ENCODE results near the gene SEMA3G. TPM values are rescaled to one million over a fixed set of nuclear protein-coding genes. Genes with fewer than 3 reads are reported as not detected.

The SEMA3G gene
- polyA plus RNA-seq, 4 donors = 0.67 to 30.4 (median 1.7) TPM

DNA sequence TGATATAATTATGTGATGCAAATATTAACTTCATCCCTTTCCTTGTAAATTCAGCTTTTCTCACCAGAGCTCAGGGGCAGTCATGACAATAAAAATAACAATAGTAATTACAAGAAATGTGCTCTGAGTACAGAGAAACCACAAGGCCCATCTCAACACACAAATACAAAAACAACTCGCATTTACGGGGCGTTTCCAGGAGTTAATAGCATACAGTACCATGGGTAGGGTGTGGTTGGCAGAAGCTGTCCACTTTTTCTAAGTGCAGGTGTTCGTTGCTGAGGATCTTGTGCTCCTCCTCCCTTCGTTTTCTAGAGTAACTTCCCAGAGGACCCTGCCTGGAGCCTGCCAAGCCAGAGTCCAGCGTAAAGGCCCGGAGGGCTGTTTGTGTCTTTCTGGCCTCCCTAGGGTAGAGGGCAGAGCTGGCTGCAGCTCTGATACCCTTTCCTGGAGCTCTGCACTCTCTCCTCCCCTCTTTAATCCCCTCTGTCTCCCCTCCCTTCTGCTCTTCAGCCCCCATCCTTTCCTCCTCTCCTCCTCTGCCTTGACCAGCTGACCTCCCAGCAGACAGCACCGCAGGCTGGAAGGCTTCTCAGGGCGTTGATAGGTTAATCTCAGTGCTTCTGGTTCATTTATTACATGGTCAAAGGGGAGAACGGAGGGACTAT is 11.4 kb downstream of the SEMA3G start:
- Histone ChIP-seq H3K4me1 (ENCODE audit: control insufficient read depth in 3 of 3, insufficient read depth in 2 of 3, low read depth in 1 of 3, low read length in 2 of 3) (no peaks in the 10 kb centered on the region), H3K27me3 (ENCODE audit: control insufficient read depth in 3 of 3, insufficient read depth in 3 of 3, low read length in 3 of 3) (peaks cover 0 to 2% (median 0%) of the 10 kb centered on the region in 3 donors), H3K4me3 (ENCODE audit: low read depth in 1 of 3, low read length in 3 of 3) (no peak overlapping the region), H3K27ac (ENCODE audit: low read depth in 1 of 3, low read length in 2 of 3) (no peak overlapping the region), H3K36me3 (ENCODE audit: control insufficient read depth in 3 of 3, insufficient read depth in 2 of 3, low read depth in 1 of 3, low read length in 3 of 3) (no peaks in the 10 kb centered on the region), H3K9me3 (ENCODE audit: control insufficient read depth in 2 of 2, insufficient read depth in 1 of 2, low read depth in 1 of 2, low read length in 1 of 2) (no peaks in the 10 kb centered on the region)
- FAIRE-seq (no peak), DNase-seq (no peak)
- WGBS, 3 donors = 18 to 47% (median 27%) methylated on average over 10 of the region's 10 CpGs

GRCh38 chr3:52432691-52433141 is 12.2 kb downstream of the SEMA3G start:
- 67 to 81% (median 81%) methylated on average over 4 of the region's 4 CpGs for WGBS, 3 donors
- no peak overlapping the region for H3K27ac ChIP-seq (ENCODE audit: low read depth in 1 of 3, low read length in 2 of 3)
- no peak for FAIRE-seq

DNA sequence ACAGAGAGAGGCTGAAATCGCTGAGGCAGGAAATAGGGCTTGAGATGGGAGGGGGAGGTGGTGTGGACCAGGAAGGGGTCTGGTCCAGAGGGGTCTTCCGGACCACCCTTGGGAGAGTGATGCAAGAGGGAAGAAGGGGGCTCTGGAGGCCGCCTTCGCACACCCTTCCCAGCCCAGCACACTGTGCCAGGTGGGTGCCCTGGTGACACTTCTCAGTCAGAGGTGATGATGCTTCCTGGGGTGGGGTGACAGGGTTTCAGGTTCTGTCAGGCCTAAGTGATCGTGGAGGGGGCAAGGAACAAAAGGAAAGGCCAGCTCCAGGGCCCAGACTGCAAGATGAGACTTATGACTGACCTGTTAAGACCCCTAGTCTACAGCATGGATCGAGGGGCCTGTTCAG is 12.7 kb downstream of the SEMA3G start:
- no peaks in the 10 kb centered on the region for H3K9me3 ChIP-seq (ENCODE audit: control insufficient read depth in 2 of 2, insufficient read depth in 1 of 2, low read depth in 1 of 2, low read length in 1 of 2)
- H3K4me3 ChIP-seq (ENCODE audit: low read depth in 1 of 3, low read length in 3 of 3) = no peak overlapping the region
- H3K36me3 ChIP-seq (ENCODE audit: control insufficient read depth in 3 of 3, insufficient read depth in 2 of 3, low read depth in 1 of 3, low read length in 3 of 3) = no peaks in the 10 kb centered on the region
- DNase-seq (no peak), FAIRE-seq (no peak)
- H3K27me3 ChIP-seq (ENCODE audit: control insufficient read depth in 3 of 3, insufficient read depth in 3 of 3, low read length in 3 of 3) = peaks cover 0 to 2% (median 0%) of the 10 kb centered on the region in 3 donors
- H3K4me1 ChIP-seq (ENCODE audit: control insufficient read depth in 3 of 3, insufficient read depth in 2 of 3, low read depth in 1 of 3, low read length in 2 of 3) = no peaks in the 10 kb centered on the region
- 80 to 88% (median 81%) methylated on average over 6 of the region's 6 CpGs for WGBS, 3 donors
- H3K27ac ChIP-seq (ENCODE audit: low read depth in 1 of 3, low read length in 2 of 3) = no peak overlapping the region

More at GRCh38 chr3:52432691-52433141, 12.2 kb downstream of the SEMA3G start:
- H3K4me3 ChIP-seq (ENCODE audit: low read depth in 1 of 3, low read length in 3 of 3) = no peak overlapping the region
- no peaks in the 10 kb centered on the region for H3K9me3 ChIP-seq (ENCODE audit: control insufficient read depth in 2 of 2, insufficient read depth in 1 of 2, low read depth in 1 of 2, low read length in 1 of 2)
- DNase-seq = no peak
- peaks cover 0 to 2% (median 0%) of the 10 kb centered on the region in 3 donors for H3K27me3 ChIP-seq (ENCODE audit: control insufficient read depth in 3 of 3, insufficient read depth in 3 of 3, low read length in 3 of 3)
- no peaks in the 10 kb centered on the region for H3K4me1 ChIP-seq (ENCODE audit: control insufficient read depth in 3 of 3, insufficient read depth in 2 of 3, low read depth in 1 of 3, low read length in 2 of 3)
- no peaks in the 10 kb centered on the region for H3K36me3 ChIP-seq (ENCODE audit: control insufficient read depth in 3 of 3, insufficient read depth in 2 of 3, low read depth in 1 of 3, low read length in 3 of 3)

DNA sequence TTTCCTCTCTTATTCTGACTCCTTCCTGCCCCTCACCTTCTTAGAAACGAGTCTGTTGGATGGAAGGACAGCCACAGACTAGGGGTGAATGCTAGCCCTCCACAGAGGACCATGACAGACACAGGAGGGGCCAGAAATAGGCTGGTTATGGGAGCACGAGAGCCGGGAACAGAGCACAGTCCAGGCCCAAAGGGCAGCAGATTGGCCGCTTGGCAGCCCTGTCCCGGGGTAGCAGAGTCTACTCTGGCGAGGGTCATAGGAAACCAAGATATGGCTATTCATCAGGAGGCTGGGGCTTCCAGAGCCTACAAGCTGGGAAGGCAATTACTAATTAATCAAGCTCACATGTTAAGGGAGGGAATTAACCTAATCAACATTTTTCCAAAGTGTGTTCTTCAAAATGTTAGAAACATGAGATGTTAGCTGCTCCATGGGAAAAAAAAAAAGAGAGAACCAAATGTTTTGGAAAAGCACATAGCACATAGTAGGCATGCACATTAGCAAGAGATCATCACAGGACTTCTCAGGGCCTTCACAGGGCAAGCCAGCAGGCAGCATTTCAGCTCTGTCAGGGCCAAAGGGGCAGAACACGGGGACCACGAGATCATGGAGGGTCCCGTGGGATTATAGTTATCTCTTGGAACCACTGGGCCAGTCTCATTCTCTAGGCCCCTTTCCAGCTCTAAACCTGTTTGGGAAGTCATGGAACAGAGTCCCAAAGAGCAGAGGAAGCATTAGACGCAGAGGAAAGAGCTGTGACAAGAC is 13.3 kb downstream of the SEMA3G start:
- H3K27me3 ChIP-seq (ENCODE audit: control insufficient read depth in 3 of 3, insufficient read depth in 3 of 3, low read length in 3 of 3) = peaks cover 0 to 2% (median 0%) of the 10 kb centered on the region in 3 donors
- H3K4me1 ChIP-seq (ENCODE audit: control insufficient read depth in 3 of 3, insufficient read depth in 2 of 3, low read depth in 1 of 3, low read length in 2 of 3) = no peaks in the 10 kb centered on the region
- FAIRE-seq (no peak), DNase-seq (no peak)
- WGBS, 3 donors = 71 to 79% (median 78%) methylated on average over 10 of the region's 10 CpGs
- H3K27ac ChIP-seq (ENCODE audit: low read depth in 1 of 3, low read length in 2 of 3) = no peak overlapping the region
- H3K9me3 ChIP-seq (ENCODE audit: control insufficient read depth in 2 of 2, insufficient read depth in 1 of 2, low read depth in 1 of 2, low read length in 1 of 2) = no peaks in the 10 kb centered on the region
- H3K36me3 ChIP-seq (ENCODE audit: control insufficient read depth in 3 of 3, insufficient read depth in 2 of 3, low read depth in 1 of 3, low read length in 3 of 3) = no peaks in the 10 kb centered on the region
- H3K4me3 ChIP-seq (ENCODE audit: low read depth in 1 of 3, low read length in 3 of 3) = no peak overlapping the region

DNA sequence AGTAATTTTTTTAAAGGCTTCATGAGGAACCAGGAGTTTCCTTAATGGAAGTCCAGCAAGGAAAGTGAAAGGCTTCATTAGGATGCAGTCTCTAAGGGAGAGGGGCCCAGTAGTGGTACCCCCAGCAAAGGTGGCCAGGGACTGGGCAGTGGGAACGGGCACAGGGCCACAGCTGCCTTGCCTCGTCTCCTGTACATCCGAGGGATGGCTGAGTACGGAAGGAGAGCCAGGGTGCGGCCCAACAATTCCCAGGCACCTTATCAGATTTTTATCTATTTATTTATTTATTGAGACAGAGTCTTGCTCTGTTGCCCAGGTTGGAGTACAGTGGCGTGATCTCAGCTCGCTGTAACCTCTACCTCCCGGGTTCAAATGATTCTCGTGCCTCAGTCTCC is 14.5 kb downstream of the SEMA3G start:
- Histone ChIP-seq H3K36me3 (ENCODE audit: control insufficient read depth in 3 of 3, insufficient read depth in 2 of 3, low read depth in 1 of 3, low read length in 3 of 3) (no peaks in the 10 kb centered on the region), H3K9me3 (ENCODE audit: control insufficient read depth in 2 of 2, insufficient read depth in 1 of 2, low read depth in 1 of 2, low read length in 1 of 2) (no peaks in the 10 kb centered on the region), H3K27me3 (ENCODE audit: control insufficient read depth in 3 of 3, insufficient read depth in 3 of 3, low read length in 3 of 3) (peaks cover 0 to 2% (median 0%) of the 10 kb centered on the region in 3 donors), H3K4me1 (ENCODE audit: control insufficient read depth in 3 of 3, insufficient read depth in 2 of 3, low read depth in 1 of 3, low read length in 2 of 3) (no peaks in the 10 kb centered on the region), H3K4me3 (ENCODE audit: low read depth in 1 of 3, low read length in 3 of 3) (no peak overlapping the region), H3K27ac (ENCODE audit: low read depth in 1 of 3, low read length in 2 of 3) (no peak overlapping the region)
- FAIRE-seq = no peak
- 27 to 76% (median 52%) methylated on average over 9 of the region's 9 CpGs for WGBS, 3 donors
- DNase-seq = no peak

DNA sequence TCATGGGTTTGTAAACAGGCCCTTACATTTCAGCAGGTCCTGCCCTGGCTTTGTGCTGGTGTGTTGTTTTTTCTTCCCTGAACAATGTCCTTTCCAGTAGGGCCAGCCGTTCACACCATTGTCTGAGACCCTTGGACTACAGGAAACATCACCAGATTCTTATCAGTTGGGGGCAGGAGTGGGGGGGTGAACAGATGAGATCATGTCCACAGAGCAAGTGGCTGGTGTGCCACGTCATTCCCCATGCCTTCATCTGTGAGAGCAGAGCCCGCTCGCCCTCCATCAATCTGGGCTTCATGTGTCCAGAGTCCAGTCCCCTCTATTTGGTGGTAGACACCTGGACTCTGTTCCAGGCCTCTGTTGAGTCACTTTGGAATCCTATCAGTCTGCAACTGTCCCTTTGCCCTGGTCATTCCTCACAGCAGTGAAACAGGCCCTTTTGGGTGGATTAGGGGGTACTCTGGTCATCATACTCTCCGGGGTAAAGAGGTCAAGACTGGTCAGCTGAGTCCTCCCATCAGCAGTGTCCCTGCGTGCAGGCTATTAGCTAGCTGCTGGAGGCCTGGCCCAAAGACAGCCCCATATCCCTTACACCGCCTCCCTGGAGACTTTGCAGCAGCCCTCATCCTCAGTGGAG is 15.0 kb downstream of the SEMA3G start:
- H3K27me3 ChIP-seq (ENCODE audit: control insufficient read depth in 3 of 3, insufficient read depth in 3 of 3, low read length in 3 of 3) = peaks cover 0 to 2% (median 0%) of the 10 kb centered on the region in 3 donors
- H3K27ac ChIP-seq (ENCODE audit: low read depth in 1 of 3, low read length in 2 of 3) = no peak overlapping the region
- H3K4me3 ChIP-seq (ENCODE audit: low read depth in 1 of 3, low read length in 3 of 3) = no peak overlapping the region
- no peaks in the 10 kb centered on the region for H3K36me3 ChIP-seq (ENCODE audit: control insufficient read depth in 3 of 3, insufficient read depth in 2 of 3, low read depth in 1 of 3, low read length in 3 of 3)
- FAIRE-seq (no peak), DNase-seq (peak in 1 of 2 donors; percentile 23)
- H3K9me3 ChIP-seq (ENCODE audit: control insufficient read depth in 2 of 2, insufficient read depth in 1 of 2, low read depth in 1 of 2, low read length in 1 of 2) = no peaks in the 10 kb centered on the region
- WGBS, 3 donors = 73 to 83% (median 76%) methylated on average over 7 of the region's 7 CpGs
- no peaks in the 10 kb centered on the region for H3K4me1 ChIP-seq (ENCODE audit: control insufficient read depth in 3 of 3, insufficient read depth in 2 of 3, low read depth in 1 of 3, low read length in 2 of 3)

DNA sequence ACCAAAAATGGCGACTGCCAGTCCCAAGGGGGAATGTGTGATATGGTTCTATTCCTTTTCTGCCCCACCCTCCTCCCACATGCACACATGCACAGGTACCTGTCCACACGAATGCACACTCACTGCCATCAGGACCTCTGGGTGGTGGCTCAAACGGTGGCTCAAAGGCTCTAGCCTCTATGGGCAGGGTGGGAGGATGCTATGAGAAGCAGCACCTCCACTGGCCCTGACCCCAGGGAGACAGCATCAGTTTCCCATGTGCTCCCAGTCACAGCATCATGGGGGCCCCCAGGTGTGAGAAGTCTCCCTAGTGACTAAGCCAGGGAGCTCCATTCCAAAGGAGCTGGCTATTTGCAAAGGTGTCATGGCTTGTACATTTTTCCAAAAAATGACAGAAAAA is 15.9 kb downstream of the SEMA3G start:
- Histone ChIP-seq H3K36me3 (ENCODE audit: control insufficient read depth in 3 of 3, insufficient read depth in 2 of 3, low read depth in 1 of 3, low read length in 3 of 3) (no peaks in the 10 kb centered on the region), H3K27ac (ENCODE audit: low read depth in 1 of 3, low read length in 2 of 3) (no peak overlapping the region), H3K4me3 (ENCODE audit: low read depth in 1 of 3, low read length in 3 of 3) (no peak overlapping the region), H3K27me3 (ENCODE audit: control insufficient read depth in 3 of 3, insufficient read depth in 3 of 3, low read length in 3 of 3) (peaks cover 0 to 2% (median 0%) of the 10 kb centered on the region in 3 donors), H3K4me1 (ENCODE audit: control insufficient read depth in 3 of 3, insufficient read depth in 2 of 3, low read depth in 1 of 3, low read length in 2 of 3) (no peaks in the 10 kb centered on the region), H3K9me3 (ENCODE audit: control insufficient read depth in 2 of 2, insufficient read depth in 1 of 2, low read depth in 1 of 2, low read length in 1 of 2) (no peaks in the 10 kb centered on the region)
- WGBS, 3 donors = 37 to 42% (median 40%) methylated on average over 3 of the region's 3 CpGs
- FAIRE-seq = no peak
- no peak for DNase-seq

GRCh38 chr3:52428151-52429005 is 16.5 kb downstream of the SEMA3G start:
- no peaks in the 10 kb centered on the region for H3K4me1 ChIP-seq (ENCODE audit: control insufficient read depth in 3 of 3, insufficient read depth in 2 of 3, low read depth in 1 of 3, low read length in 2 of 3)
- H3K4me3 ChIP-seq (ENCODE audit: low read depth in 1 of 3, low read length in 3 of 3) = no peak overlapping the region
- FAIRE-seq (no peak), DNase-seq (peak; percentile 73 to 74)
- WGBS, 3 donors = 15 to 18% (median 16%) methylated on average over 7 of the region's 7 CpGs
- no peaks in the 10 kb centered on the region for H3K9me3 ChIP-seq (ENCODE audit: control insufficient read depth in 2 of 2, insufficient read depth in 1 of 2, low read depth in 1 of 2, low read length in 1 of 2)
- H3K27me3 ChIP-seq (ENCODE audit: control insufficient read depth in 3 of 3, insufficient read depth in 3 of 3, low read length in 3 of 3) = peaks cover 0 to 2% (median 0%) of the 10 kb centered on the region in 3 donors
- H3K36me3 ChIP-seq (ENCODE audit: control insufficient read depth in 3 of 3, insufficient read depth in 2 of 3, low read depth in 1 of 3, low read length in 3 of 3) = no peaks in the 10 kb centered on the region
- H3K27ac ChIP-seq (ENCODE audit: low read depth in 1 of 3, low read length in 2 of 3) = no peak overlapping the region
